Stimulated activated CD4-positive, alpha-beta T cell treated with anti-CD3 and anti-CD28 coated beads, Interleukin-1b, Interleukin-23, amount 100 ng/mL, for 4 hours (primary cell): ENCODE measurements around the gene CES1.
"Not testable (repeated sequence)": the region's sequence is repeated elsewhere in the genome, so short reads cannot be mapped to it uniquely, and the experiment has no call there.

Experiments
- DNase-seq, 2 donors: peaks; one replicate each; pipeline ENCODE4 v3.0.0-alpha.2; 2020; ENCODE audit warnings: low read depth in 2 of 2

The CES1 gene

GRCh38 chr16:55830658-55831294, 2.1 kb downstream of the CES1 start:
- DNase-seq = no peak

GRCh38 chr16:55829232-55829631, 3.7 kb downstream of the CES1 start:
- DNase-seq = not testable (repeated sequence)

- DNase-seq = no peak
Observed at GRCh38 chr16:55828680-55829079, 4.2 kb downstream of the CES1 start.

DNA sequence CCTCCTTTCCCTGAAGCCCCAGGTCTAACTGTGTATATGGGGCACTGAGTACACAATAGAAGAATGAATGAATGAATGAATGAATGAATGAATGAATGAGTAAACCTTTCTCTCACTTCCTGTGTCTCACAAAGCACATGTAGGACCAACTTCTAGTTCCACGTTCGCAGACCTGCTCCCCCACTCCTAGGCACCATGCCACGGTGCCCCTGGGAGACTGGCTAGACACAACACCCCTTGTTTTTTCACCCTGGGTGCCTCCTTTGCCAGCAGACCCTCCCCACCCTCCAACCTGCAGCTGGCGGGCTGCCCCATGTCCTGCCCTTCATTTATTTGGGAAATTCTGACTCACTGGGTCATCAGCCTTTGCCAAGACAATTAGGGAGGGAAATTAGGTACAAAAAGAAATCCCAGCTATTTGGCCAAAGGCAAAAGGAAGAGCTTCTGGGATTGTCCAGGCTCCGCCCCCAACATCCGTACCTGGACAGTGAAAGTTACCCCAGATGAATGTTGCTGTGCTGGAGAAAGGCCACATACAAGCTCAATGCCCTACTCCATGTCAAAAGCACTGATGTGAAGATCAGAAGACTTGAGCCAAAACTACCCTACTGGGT, 7.7 kb downstream of the CES1 start:
- DNase-seq = no peak

DNA sequence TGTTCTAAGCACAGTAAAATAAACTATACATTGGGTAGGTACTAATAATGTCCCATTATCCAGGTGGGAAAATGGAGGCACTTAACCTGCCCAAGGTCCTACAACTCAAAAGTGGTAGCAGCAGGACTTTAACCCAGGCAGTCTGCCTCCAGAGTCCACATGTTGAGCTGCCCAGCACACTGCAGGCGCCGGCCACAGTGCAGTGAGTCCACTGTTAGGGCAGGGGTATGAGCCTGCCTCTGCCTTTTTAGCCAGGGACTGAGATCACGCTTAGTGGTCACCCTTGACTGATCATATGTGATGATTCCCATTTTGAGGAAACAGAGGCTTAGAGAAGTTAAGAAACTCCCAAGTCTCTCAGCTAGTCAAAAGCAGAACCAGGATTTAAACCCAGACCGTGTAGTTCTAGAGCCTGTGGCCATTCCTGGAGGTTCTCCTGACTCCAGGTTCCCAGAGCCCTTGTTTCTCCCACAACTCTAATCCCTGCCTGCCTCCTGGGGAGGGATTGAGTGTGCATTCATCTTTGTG, 8.4 kb downstream of the CES1 start:
- DNase-seq = no peak

- DNase-seq = no peak
Observed at GRCh38 chr16:55822280-55822810, 10.6 kb downstream of the CES1 start.

DNA sequence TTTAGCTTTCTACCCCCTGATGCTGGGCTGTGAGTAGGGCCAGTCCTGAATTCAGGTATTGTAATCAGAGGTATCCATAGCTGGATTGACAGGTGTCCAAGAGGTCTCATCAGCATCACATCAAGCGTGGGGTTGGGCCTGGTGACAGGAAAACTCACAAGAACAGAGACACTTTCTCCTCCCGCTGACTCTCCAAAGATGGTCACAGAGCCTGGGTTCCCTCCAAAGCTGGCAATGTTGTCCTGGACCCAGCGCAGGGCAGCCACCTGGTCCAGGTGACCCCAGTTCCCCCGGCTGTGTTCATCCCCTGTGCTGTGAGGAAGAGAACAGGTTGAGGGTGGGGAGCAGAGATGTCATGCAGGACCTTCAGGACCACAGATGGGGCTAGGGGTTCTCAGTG, 11.7 kb downstream of the CES1 start:
- DNase-seq = no peak

DNA sequence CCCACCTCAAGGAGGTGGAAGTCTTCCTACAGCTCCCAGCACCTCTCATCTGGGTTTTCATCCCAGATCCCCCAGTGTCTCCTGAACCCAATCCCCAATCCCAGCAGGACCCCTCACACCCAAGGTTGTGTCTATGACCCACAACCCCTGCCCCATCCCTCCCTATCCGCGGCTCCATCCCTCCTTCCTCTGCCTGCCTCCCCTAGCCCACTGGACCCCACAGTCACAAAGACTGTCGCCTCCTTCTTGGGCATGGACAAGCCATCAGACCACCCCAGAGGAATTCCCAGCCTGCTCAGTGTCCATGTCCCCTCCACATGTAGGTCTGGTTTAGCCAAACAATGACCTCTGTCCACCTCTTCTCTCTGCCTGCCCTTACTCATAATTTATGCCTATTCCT, 12.3 kb downstream of the CES1 start:
- no peak for DNase-seq

GRCh38 chr16:55817236-55817912, 15.5 kb downstream of the CES1 start:
- DNase-seq = no peak

DNA sequence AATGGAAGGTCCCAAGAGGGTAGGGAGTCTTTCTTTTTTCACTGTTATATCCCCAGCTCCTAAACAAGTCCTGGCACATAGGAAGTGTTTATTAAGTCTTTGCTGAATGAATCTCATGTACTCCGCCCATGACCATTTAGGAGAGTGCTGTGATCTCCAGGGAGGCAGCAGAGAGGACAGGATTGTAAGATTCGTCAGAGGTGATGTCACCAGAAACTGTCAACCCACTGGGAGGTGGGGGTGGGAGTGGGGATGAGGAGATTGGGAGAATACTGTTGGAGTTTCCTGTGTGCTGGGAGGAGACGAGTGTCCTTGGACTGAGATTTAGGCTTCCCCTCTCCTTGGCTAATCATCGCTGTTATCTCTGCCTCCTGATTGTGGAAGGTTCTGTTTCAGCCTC, 16.7 kb downstream of the CES1 start:
- not testable (repeated sequence) for DNase-seq

- no peak for DNase-seq
Observed at GRCh38 chr16:55815320-55815719, 17.6 kb downstream of the CES1 start.

- not testable (repeated sequence) for DNase-seq
Observed at GRCh38 chr16:55814174-55814573, 18.7 kb downstream of the CES1 start.

- DNase-seq = not testable (repeated sequence)
Observed at GRCh38 chr16:55813730-55814129, 19.2 kb downstream of the CES1 start.

DNA sequence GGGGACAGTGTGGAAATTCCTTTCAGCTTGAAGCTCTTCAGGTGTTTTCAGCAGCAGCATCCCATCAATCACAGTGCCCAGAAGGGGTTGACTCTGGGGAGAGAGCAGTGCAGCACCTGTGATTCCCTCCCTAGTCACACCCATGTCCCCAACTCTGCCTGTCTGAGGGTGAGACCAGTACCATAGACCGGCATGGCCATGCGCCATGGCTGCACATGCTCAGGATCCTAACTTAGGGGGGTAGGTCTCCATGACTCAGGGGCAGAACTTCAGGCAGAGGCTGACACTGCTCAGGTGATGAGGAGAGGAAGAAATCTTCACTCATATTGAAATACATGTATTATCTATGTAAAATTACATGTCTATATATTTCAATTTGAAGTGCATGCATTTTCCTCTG, 19.9 kb downstream of the CES1 start:
- no peak for DNase-seq

DNA sequence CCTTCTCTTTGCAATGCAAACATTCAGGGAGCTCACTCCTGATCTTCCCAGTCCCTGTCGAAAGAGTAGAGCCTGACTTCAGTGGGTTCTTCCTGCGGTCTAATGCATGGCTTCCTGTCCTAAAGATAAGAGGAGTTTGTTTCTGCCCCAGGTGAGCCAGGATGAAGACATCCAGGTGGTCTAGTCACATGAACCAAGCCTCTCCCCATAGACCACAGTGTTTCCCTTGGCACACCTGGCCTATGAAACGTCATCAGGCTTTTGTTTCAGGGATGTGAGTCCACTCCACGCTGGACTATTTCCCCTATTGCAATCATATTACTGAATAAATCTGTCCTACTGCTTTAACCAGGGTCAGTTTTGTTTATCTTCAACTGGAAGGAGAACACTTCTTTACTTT, 21.1 kb downstream of the CES1 start:
- no peak for DNase-seq

- no peak for DNase-seq
Observed at GRCh38 chr16:55810451-55810961, 22.4 kb downstream of the CES1 start.

- no peak for DNase-seq
Observed at GRCh38 chr16:55809851-55810250, 23.0 kb downstream of the CES1 start.

DNA sequence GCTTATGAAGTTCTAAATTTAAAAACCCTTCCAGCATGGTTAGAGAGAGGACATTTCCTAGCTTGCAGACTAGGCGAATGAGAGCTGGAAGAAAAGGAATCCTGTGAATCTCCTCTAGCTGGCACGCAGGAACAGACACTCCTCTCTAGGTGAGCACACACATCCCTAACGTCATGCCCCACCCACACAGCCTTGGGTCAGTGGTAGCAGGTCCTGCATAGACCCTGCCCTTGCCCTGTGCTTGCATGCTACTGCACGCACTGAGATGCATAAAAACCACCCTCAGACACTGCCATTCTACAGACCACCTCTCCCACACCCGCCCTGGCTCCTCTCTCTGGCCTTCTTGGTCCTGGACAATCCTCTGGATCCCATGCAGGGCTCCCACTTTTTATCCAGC, 23.5 kb downstream of the CES1 start:
- no peak for DNase-seq

DNA sequence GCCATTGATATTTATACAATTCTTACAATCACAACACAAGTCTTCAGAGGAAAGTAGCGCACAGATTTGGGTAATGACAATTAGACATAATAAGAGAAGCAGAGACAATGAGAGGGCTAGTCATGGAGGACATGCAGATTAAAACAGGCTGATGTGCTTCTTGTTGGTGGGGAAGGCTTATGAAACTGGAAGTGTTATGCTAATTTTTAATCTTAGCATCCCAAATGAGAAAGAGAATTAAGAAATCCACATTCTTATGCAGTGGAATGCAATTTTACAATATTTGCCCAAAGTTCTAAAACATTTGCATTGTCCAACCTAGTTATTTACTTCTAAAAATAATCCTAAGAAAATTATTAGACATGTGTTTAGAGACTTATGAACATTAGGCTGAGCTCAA, 24.6 kb downstream of the CES1 start:
- DNase-seq = not testable (repeated sequence)

GRCh38 chr16:55805104-55805503, 27.8 kb downstream of the CES1 start:
- DNase-seq = not testable (repeated sequence)

DNA sequence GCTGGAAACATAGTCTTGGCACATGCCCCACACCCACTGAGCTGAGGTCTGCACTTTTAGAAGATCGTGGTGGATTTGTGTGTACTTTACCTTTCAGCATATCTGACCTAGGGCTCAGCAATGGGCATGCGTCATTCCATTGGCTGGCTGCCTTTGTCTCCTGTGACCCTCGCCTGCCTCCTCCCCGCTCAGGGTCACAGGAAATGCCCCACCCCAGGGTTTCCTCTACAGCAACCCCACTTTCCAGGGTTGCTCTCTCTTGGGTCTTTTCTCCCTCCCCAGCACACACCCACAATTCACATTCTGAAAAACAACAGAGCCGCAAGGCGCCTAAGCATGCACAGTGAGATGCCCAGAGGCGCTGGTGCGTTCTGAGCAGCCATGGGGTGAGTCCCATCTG, 29.2 kb downstream of the CES1 start:
- not testable (repeated sequence) for DNase-seq

- DNase-seq = not testable (repeated sequence)
Observed at GRCh38 chr16:55792934-55793374, 39.9 kb downstream of the CES1 start.
